Measurements from ENCODE around the gene LCP2. TPM values are rescaled to one million over a fixed set of nuclear protein-coding genes. Genes with fewer than 3 reads are reported as not detected.

LCP2 gene
- total and polyA plus RNA-seq, 2 of the 8 experiments (the other 6 are each of a cell fraction or from before 2014, with no cell fraction given) = 0.26 to 0.33 TPM

DNA sequence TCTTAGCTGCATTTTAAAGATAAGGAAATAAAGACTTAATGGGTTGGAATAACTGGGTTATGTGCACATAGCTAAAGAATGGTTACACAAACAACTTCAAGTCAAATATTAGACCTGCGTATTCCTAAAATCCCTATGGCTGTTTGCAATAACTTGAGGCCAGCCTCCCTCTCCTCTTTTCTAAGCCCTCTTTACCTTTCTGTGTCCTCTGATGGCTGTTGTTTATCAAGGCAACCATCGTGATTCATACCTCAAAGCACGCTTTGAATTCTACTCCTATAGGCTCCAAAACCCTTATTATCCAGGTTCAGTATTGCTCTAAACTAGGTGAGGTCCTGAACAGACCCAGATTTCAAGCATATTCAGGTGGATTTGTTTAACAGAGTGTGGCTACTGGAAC lies 45.6 kb upstream of the LCP2 start:
- H3K9me3 ChIP-seq (ENCODE audit: insufficient read depth in 2 of 2, low read depth in 1 of 2, low read length in 1 of 2) = peaks cover 10 to 15% of the 10 kb centered on the region in 2 experiments; a peak in 3 of 4 replicates
- no peaks in the 10 kb centered on the region for H3K27me3 ChIP-seq (replicated peaks in 1 of 4; ENCODE audit: control insufficient read depth in 3 of 4, extremely low read depth in 1 of 4, insufficient read depth in 3 of 4, low read length in 3 of 4)
- no peaks in the 10 kb centered on the region for H3K23me2 ChIP-seq (ENCODE audit: low read depth, low read length)
- H2BK15ac ChIP-seq (ENCODE audit: low read length) = no peak overlapping the region
- no peak overlapping the region for H3K4ac ChIP-seq (replicated peaks; ENCODE audit: insufficient read length, low read depth, low read length)
- no peak overlapping the region for H4K91ac ChIP-seq (replicated peaks; ENCODE audit: insufficient read length, low read length)
- H3K79me1 ChIP-seq (ENCODE audit: low read depth, low read length) = no peaks in the 10 kb centered on the region
- H3K23ac ChIP-seq (ENCODE audit: insufficient read length) = no peak overlapping the region
- no peak overlapping the region for H3K14ac ChIP-seq (ENCODE audit: insufficient read length)
- 84% methylated on average over 3 of the region's 3 CpGs; no CpG with 5 or more reads in 1 of the 2 experiments for WGBS, 2 experiments (ENCODE audit: extremely low coverage in 1 of 2, insufficient coverage in 1 of 2, insufficient read length in 1 of 2, insufficient replicate concordance in 2 of 2, low coverage in 1 of 2, low lambda C conversion rate in 2 of 2, missing lambda C conversion rate in 1 of 2)
- peaks cover 3 to 7% (median 5%) of the 10 kb centered on the region in 4 experiments; a peak in 5 of 7 replicates for H3K4me1 ChIP-seq (replicated peaks in 1 of 4; ENCODE audit: control insufficient read depth in 3 of 4, insufficient read depth in 4 of 4, low read length in 3 of 4)
- no peak overlapping the region for H3K27ac ChIP-seq (ENCODE audit: low read depth, low read length)
- H2BK5ac ChIP-seq (ENCODE audit: low read depth, low read length) = no peak overlapping the region
- no peaks in the 10 kb centered on the region for H3K79me2 ChIP-seq (ENCODE audit: control insufficient read depth in 1 of 2, insufficient read depth in 2 of 2, low read length in 2 of 2)
- H2BK120ac ChIP-seq (replicated peaks; ENCODE audit: low read depth, low read length) = no peak overlapping the region
- H3K4me2 ChIP-seq (ENCODE audit: insufficient read depth in 1 of 2, low read depth in 2 of 2, low read length in 2 of 2) = no peak overlapping the region
- H2AK5ac ChIP-seq (ENCODE audit: low read depth, low read length) = no peak overlapping the region
- no peak overlapping the region for H2BK12ac ChIP-seq (ENCODE audit: low read depth, low read length)
- H2AFZ ChIP-seq (ENCODE audit: low read length) = no peak overlapping the region
- H3K56ac ChIP-seq (replicated peaks; ENCODE audit: insufficient read length, low read depth, low read length) = no peak overlapping the region
- H2BK20ac ChIP-seq (ENCODE audit: low read length) = no peak overlapping the region
- no peak overlapping the region for H3K18ac ChIP-seq (ENCODE audit: extremely low read depth, low read length)
- H3K4me3 ChIP-seq (ENCODE audit: extremely low read depth in 1 of 4, insufficient read depth in 2 of 4, low read depth in 3 of 4, low read length in 4 of 4) = no peak overlapping the region
- H4K5ac ChIP-seq (ENCODE audit: insufficient read length, low read depth, low read length) = no peak overlapping the region
- no peak overlapping the region for H3K9ac ChIP-seq (replicated peaks in 1 of 4; ENCODE audit: extremely low read depth in 1 of 4, low read depth in 3 of 4, low read length in 3 of 4)
- no peak overlapping the region for H4K8ac ChIP-seq (ENCODE audit: extremely low read depth, insufficient read depth, low read length)
- H3K36me3 ChIP-seq (ENCODE audit: control insufficient read depth in 2 of 4, insufficient read depth in 4 of 4, low read length in 3 of 4) = no peaks in the 10 kb centered on the region
- CTCF ChIA-PET (ENCODE audit: partially characterized antibody) = interaction anchor here (0.8 to 5.5 kb wide), 6 partner anchors 13 to 120 kb away, joined by 3 to 22 read pairs (median 4); no protein-coding TSS in a partner anchor
- POLR2A ChIA-PET (ENCODE audit: partially characterized antibody) = no interaction called here
- no peak for FAIRE-seq
- no peaks in the 10 kb centered on the region for H4K20me1 ChIP-seq (replicated peaks in 1 of 2; ENCODE audit: control insufficient read depth in 1 of 2, insufficient read depth in 2 of 2, low read length in 2 of 2)
- DNase-seq (ENCODE audit: low read depth in 1 of 2, low spot score in 2 of 2) = no peak
- TF ChIP-seq SP1 (IDR thresholded peaks at IDR 0.05; ENCODE audit: low read depth, low read length) (no peak), POU5F1 (IDR thresholded peaks at IDR 0.05; ENCODE audit: low read depth, low read length) (no peak), RXRA (IDR thresholded peaks at IDR 0.05; ENCODE audit: insufficient read depth, low read depth, low read length) (no peak), SIX5 (IDR thresholded peaks at IDR 0.05; ENCODE audit: low read depth, low read length) (no peak), ASH2L (IDR thresholded peaks at IDR 0.05; ENCODE audit: low read length) (no peak), TEAD4 (IDR thresholded peaks at IDR 0.05; ENCODE audit: low read depth, low read length) (no peak), BACH1 (IDR thresholded peaks at IDR 0.05; ENCODE audit: low read length) (no peak), JUND (IDR thresholded peaks at IDR 0.05; ENCODE audit: low read length) (no peak)
- TF ChIP-seq, protein P1, sequence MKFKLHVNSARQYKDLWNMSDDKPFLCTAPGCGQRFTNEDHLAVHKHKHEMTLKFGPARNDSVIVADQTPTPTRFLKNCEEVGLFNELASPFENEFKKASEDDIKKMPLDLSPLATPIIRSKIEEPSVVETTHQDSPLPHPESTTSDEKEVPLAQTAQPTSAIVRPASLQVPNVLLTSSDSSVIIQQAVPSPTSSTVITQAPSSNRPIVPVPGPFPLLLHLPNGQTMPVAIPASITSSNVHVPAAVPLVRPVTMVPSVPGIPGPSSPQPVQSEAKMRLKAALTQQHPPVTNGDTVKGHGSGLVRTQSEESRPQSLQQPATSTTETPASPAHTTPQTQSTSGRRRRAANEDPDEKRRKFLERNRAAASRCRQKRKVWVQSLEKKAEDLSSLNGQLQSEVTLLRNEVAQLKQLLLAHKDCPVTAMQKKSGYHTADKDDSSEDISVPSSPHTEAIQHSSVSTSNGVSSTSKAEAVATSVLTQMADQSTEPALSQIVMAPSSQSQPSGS (IDR thresholded peaks at IDR 0.05; ENCODE audit: low read length) = no peak

All from H1 (cell line).